Activated T-helper 17 cell treated with anti-CD3 and anti-CD28 coated beads, Interleukin-2, amount 50 U/mL, for 72 hours (primary cell): ENCODE data around the gene NEURL3. TPM values are rescaled to one million over a fixed set of nuclear protein-coding genes. Genes with fewer than 3 reads are reported as not detected.

Source experiments
- ATAC-seq: fragments of 150-1000 bp; cut with Tn5 transposase; replicated peaks from 2 replicates; pipeline ENCODE4 v1.10.0; 2021; ENCODE audit warnings: mild to moderate bottlenecking, moderate library complexity
- H3K27ac Mint-ChIP-seq: one replicate; pipeline ENCODE4 v1.8.0; 2022; ENCODE audit warnings: mixed read lengths
- H3K27me3 Mint-ChIP-seq: one replicate; pipeline ENCODE4 v1.8.0; 2022; ENCODE audit warnings: mixed read lengths
- H3K36me3 Mint-ChIP-seq: one replicate; pipeline ENCODE4 v1.8.0; 2022; ENCODE audit warnings: low read depth, mild to moderate bottlenecking, mixed read lengths
- H3K4me1 Mint-ChIP-seq: one replicate; pipeline ENCODE4 v1.8.0; 2022; ENCODE audit warnings: mixed read lengths
- H3K4me3 Mint-ChIP-seq: one replicate; pipeline ENCODE4 v1.8.0; 2022; ENCODE audit warnings: mild to moderate bottlenecking, mixed read lengths
- H3K9me3 Mint-ChIP-seq: one replicate; pipeline ENCODE4 v1.8.0; 2022; ENCODE audit warnings: mixed read lengths
- total RNA-seq, 2 donors: library from RNA; stranded (reverse); gene quantifications; one replicate each; pipeline ENCODE4 v1.2.3, GENCODE V29; 2022

NEURL3 gene
- total RNA-seq, 2 donors from 2014 or later, result 0.91 to 3.4 TPM

DNA sequence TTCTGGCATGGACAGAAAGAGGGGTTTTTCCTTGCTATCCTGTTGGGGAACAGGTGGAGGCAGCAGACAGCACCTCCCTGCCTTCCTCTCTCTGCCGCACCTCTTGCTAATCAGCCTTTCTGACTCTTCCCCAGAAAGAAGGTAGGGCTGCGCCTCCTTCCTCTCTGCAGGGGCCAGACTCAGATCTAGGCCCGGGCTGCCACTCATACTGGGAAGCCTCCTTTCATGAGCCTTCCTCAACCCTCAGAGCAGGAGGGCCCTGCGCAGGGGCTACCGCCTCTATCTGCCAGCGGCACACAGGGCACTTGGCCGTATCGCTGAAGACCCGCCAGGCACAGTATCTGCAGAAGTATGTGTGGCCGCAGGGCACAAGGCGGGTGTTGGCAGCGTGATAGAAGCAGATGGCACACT lies 7.1 kb downstream of the NEURL3 start:
- H3K36me3 Mint-ChIP-seq, result no peaks in the 10 kb centered on the region
- H3K27ac Mint-ChIP-seq, result no peak overlapping the region
- H3K4me3 Mint-ChIP-seq, result no peak overlapping the region
- H3K4me1 Mint-ChIP-seq, result peaks cover 5% of the 10 kb centered on the region
- ATAC-seq, result no peak
- no peaks in the 10 kb centered on the region for H3K27me3 Mint-ChIP-seq
- H3K9me3 Mint-ChIP-seq, result peaks cover 10% of the 10 kb centered on the region

GRCh38 chr2:96495982-96496629 lies 9.1 kb downstream of the NEURL3 start:
- no peak for ATAC-seq
- Mint-ChIP-seq H3K4me3 (no peak overlapping the region), H3K9me3 (peaks cover 10% of the 10 kb centered on the region), H3K36me3 (no peaks in the 10 kb centered on the region), H3K27me3 (no peaks in the 10 kb centered on the region), H3K4me1 (peaks cover 6% of the 10 kb centered on the region), H3K27ac (peak overlapping the region; percentile 41)

- Mint-ChIP-seq H3K27me3 (no peaks in the 10 kb centered on the region), H3K36me3 (no peaks in the 10 kb centered on the region), H3K9me3 (peaks cover 10% of the 10 kb centered on the region), H3K4me1 (peaks cover 13% of the 10 kb centered on the region), H3K4me3 (no peak overlapping the region), H3K27ac (no peak overlapping the region)
- ATAC-seq, result no peak
These were observed 11.0 kb downstream of the NEURL3 start for GRCh38 chr2:96494188-96494587.

DNA sequence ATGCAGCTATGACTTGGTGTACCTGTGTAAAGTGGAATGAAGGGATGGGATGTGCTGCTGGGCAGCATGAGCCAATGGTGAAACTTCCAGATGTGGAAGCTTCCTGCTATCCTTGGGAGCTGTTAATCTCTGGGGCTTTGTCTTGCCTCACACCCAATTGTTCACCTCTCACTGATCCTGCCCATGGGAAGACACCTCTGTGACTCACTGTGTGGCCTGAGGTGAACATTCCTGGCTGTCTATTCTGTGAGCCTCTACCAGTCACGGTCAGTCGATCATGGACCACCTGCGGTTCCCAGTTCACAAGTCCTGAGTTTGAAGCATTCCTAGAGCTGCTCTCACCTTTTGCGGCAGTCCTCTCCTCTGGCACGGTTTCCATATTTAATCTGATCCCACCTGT lies 12.1 kb downstream of the NEURL3 start:
- ATAC-seq, result no peak
- Mint-ChIP-seq H3K9me3 (peaks cover 10% of the 10 kb centered on the region), H3K4me1 (peaks cover 19% of the 10 kb centered on the region), H3K36me3 (no peaks in the 10 kb centered on the region), H3K27ac (no peak overlapping the region), H3K27me3 (no peaks in the 10 kb centered on the region), H3K4me3 (no peak overlapping the region)

- Mint-ChIP-seq H3K4me1 (peaks cover 24% of the 10 kb centered on the region), H3K9me3 (peaks cover 10% of the 10 kb centered on the region), H3K27ac (peak overlapping the region; percentile 39), H3K36me3 (no peaks in the 10 kb centered on the region), H3K27me3 (no peaks in the 10 kb centered on the region), H3K4me3 (peak overlapping the region; percentile 9)
- peak; percentile 56 for ATAC-seq
These were observed 13.2 kb downstream of the NEURL3 start for GRCh38 chr2:96491860-96492497.

DNA sequence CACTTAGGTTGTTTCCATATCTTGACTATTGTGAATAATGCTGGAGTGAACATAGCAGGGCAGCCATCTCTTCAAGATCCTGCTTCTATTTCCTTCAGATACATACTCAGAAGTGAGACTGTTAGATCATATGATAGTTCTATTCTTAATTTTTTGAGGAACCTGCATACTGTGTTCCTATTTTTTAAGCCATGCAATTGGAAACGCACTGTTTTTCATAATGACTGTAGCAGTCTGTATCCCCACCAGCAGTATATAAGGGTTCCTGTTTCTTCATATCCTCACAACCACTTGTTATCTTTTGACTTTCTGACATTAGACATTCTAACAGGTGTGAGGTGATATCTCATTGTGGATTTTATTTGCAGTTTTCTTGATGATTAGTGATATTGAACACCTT lies 15.5 kb downstream of the NEURL3 start:
- no peak overlapping the region for H3K4me3 Mint-ChIP-seq
- no peaks in the 10 kb centered on the region for H3K36me3 Mint-ChIP-seq
- peaks cover 38% of the 10 kb centered on the region for H3K4me1 Mint-ChIP-seq
- ATAC-seq, result no peak
- H3K9me3 Mint-ChIP-seq, result no peaks in the 10 kb centered on the region
- no peaks in the 10 kb centered on the region for H3K27me3 Mint-ChIP-seq
- no peak overlapping the region for H3K27ac Mint-ChIP-seq

- Mint-ChIP-seq H3K36me3 (no peaks in the 10 kb centered on the region), H3K27me3 (no peaks in the 10 kb centered on the region), H3K27ac (no peak overlapping the region), H3K4me1 (peaks cover 42% of the 10 kb centered on the region), H3K9me3 (no peaks in the 10 kb centered on the region), H3K4me3 (no peak overlapping the region)
- no peak for ATAC-seq
These were observed 15.9 kb downstream of the NEURL3 start for GRCh38 chr2:96489261-96489660.

DNA sequence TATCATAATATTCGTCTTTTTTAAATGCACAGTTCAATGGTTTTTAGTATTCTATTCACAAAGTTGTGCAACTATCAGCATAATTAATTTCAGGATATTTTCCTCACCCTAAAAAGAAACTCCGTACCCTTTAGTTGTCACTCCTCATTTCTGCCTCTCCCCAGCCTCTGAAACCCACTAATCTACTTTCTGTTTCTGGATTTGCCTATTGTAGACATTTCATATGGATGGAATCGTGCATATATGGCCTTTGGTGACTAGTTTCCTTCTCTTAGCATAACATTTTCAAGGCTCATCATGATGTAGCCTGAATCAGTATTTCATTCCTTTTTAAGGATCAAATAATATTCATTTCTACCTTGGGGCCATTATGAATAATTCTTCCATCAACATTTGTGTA lies 18.5 kb downstream of the NEURL3 start:
- peaks cover 36% of the 10 kb centered on the region for H3K4me1 Mint-ChIP-seq
- H3K36me3 Mint-ChIP-seq, result no peaks in the 10 kb centered on the region
- H3K27ac Mint-ChIP-seq, result peak overlapping the region; percentile 98
- H3K4me3 Mint-ChIP-seq, result peak overlapping the region; percentile 97
- ATAC-seq, result peak; percentile 41
- peaks cover 4% of the 10 kb centered on the region for H3K9me3 Mint-ChIP-seq
- no peaks in the 10 kb centered on the region for H3K27me3 Mint-ChIP-seq

- no peaks in the 10 kb centered on the region for H3K27me3 Mint-ChIP-seq
- peaks cover 36% of the 10 kb centered on the region for H3K4me1 Mint-ChIP-seq
- H3K36me3 Mint-ChIP-seq, result no peaks in the 10 kb centered on the region
- peak overlapping the region; percentile 98 for H3K27ac Mint-ChIP-seq
- H3K4me3 Mint-ChIP-seq, result peak overlapping the region; percentile 97
- ATAC-seq, result peak; percentile 96
- peaks cover 4% of the 10 kb centered on the region for H3K9me3 Mint-ChIP-seq
These were observed 19.2 kb downstream of the NEURL3 start for GRCh38 chr2:96485751-96486651.

- peaks cover 4% of the 10 kb centered on the region for H3K9me3 Mint-ChIP-seq
- ATAC-seq, result no peak
- H3K4me3 Mint-ChIP-seq, result peak overlapping the region; percentile 97
- H3K36me3 Mint-ChIP-seq, result no peaks in the 10 kb centered on the region
- peak overlapping the region; percentile 98 for H3K27ac Mint-ChIP-seq
- peaks cover 36% of the 10 kb centered on the region for H3K4me1 Mint-ChIP-seq
- no peaks in the 10 kb centered on the region for H3K27me3 Mint-ChIP-seq
These were observed 19.8 kb downstream of the NEURL3 start for GRCh38 chr2:96485350-96485749.

GRCh38 chr2:96484091-96484490 lies 21.1 kb downstream of the NEURL3 start:
- peak overlapping the region; percentile 98 for H3K27ac Mint-ChIP-seq

DNA sequence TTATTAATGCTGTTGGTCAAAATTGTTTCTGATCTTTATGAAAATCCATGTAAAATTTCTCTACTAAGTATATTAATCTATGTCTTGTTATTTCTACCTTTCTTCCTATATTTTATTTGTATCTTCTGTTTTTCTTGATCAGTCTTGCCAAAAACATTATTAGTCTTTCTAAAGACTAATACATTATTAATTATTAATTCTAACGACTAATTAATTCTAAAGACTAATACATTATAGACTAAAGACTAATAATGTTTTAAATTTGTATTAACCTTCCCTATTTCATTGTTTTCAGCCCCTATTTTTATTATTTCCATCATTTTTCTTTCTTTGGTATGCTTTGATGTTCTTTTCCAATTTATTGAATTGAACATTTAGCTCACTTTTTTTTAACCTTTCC lies 27.7 kb downstream of the NEURL3 start:
- Mint-ChIP-seq H3K36me3 (no peaks in the 10 kb centered on the region), H3K27ac (no peak overlapping the region), H3K4me1 (no peaks in the 10 kb centered on the region), H3K27me3 (peaks cover 15% of the 10 kb centered on the region), H3K9me3 (no peaks in the 10 kb centered on the region), H3K4me3 (no peak overlapping the region)
- no peak for ATAC-seq

More at GRCh38 chr2:96484091-96484490, 21.1 kb downstream of the NEURL3 start:
- H3K9me3 Mint-ChIP-seq, result peaks cover 4% of the 10 kb centered on the region
- H3K4me3 Mint-ChIP-seq, result peak overlapping the region; percentile 97
- ATAC-seq, result no peak
- H3K27me3 Mint-ChIP-seq, result peaks cover 5% of the 10 kb centered on the region
- no peaks in the 10 kb centered on the region for H3K36me3 Mint-ChIP-seq
- peaks cover 28% of the 10 kb centered on the region for H3K4me1 Mint-ChIP-seq

DNA sequence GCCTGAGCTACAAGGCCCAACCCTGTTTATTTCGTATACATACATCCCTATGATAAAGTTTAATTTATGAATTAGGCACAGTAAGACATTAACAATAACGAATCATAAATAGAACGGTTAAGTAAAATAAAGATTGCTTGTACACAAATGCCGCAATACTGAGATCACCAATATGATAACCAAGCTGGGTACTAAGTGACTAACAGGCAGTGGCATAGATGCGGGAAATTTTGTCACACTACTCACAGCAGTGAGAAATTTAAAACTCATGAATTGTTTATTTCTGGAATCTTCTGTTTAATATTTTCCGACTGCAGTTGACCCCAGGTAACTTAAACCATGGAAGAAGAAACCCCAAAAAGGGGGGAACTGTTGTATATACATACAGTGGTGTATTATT lies 33.4 kb downstream of the NEURL3 start:
- Mint-ChIP-seq H3K9me3 (no peaks in the 10 kb centered on the region), H3K27me3 (no peaks in the 10 kb centered on the region), H3K27ac (no peak overlapping the region), H3K4me1 (peaks cover 5% of the 10 kb centered on the region), H3K36me3 (no peaks in the 10 kb centered on the region), H3K4me3 (no peak overlapping the region)
- peak; percentile 50 for ATAC-seq

- Mint-ChIP-seq H3K27ac (no peak overlapping the region), H3K4me1 (peaks cover 5% of the 10 kb centered on the region), H3K9me3 (no peaks in the 10 kb centered on the region), H3K27me3 (no peaks in the 10 kb centered on the region), H3K4me3 (no peak overlapping the region), H3K36me3 (no peaks in the 10 kb centered on the region)
- ATAC-seq, result peak; percentile 80
These were observed 34.5 kb downstream of the NEURL3 start for GRCh38 chr2:96470636-96471035.
